Stimulated activated CD4-positive, alpha-beta T cell treated with anti-CD3 and anti-CD28 coated beads, Interleukin-4, amount 100 ng/mL, for 1 hour (primary cell): ENCODE measurements around the gene ZFP28.

Experiments
- DNase-seq: peaks from one replicate; pipeline ENCODE4 v3.0.0-alpha.2; 2020

The ZFP28 gene

GRCh38 chr19:56538761-56539263, at the start of gene ZFP28:
ZFP28 (plus strand) TSS chr19:56538948; CDS start chr19:56539019, 71 bp downstream.
- DNase-seq = no peak

- DNase-seq = no peak
Observed at GRCh38 chr19:56491399-56491798, 47.3 kb upstream of the ZFP28 start.

GRCh38 chr19:56504581-56504980, 34.2 kb upstream of the ZFP28 start:
- no peak for DNase-seq

GRCh38 chr19:56507446-56508289, 31.1 kb upstream of the ZFP28 start, which contains the start of gene ZNF471:
ZNF471 (plus strand) TSS chr19:56507855; CDS start chr19:56511572, 3,717 bp downstream.
- peak; percentile 82 for DNase-seq

GRCh38 chr19:56508290-56508778, 30.4 kb upstream of the ZFP28 start:
- DNase-seq = peak; percentile 1

GRCh38 chr19:56525214-56525860, 13.4 kb upstream of the ZFP28 start:
- DNase-seq = no peak

GRCh38 chr19:56537442-56537841, 1.3 kb upstream of the ZFP28 start:
- DNase-seq = no peak

GRCh38 chr19:56538254-56538760, 441 bp upstream of the ZFP28 start:
- peak; percentile 89 for DNase-seq

GRCh38 chr19:56543776-56544175, 5.0 kb downstream of the ZFP28 start:
- DNase-seq = no peak

- no peak for DNase-seq
Observed at GRCh38 chr19:56547535-56547934, 8.8 kb downstream of the ZFP28 start.

GRCh38 chr19:56554272-56554869, 15.6 kb downstream of the ZFP28 start:
- DNase-seq = no peak

- DNase-seq = no peak
Observed at GRCh38 chr19:56562766-56563165, 24.0 kb downstream of the ZFP28 start.

- DNase-seq = peak; percentile 45
Observed at GRCh38 chr19:56566904-56567273, 28.1 kb downstream of the ZFP28 start.

- DNase-seq = peak; percentile 88
Observed at GRCh38 chr19:56567274-56568120, 28.7 kb downstream of the ZFP28 start, which contains the start of gene ZNF470. ZNF470 (plus strand) TSS chr19:56567468; CDS start chr19:56570312, 2,844 bp downstream.

- no peak for DNase-seq
Observed at GRCh38 chr19:56572589-56572988, 33.8 kb downstream of the ZFP28 start.

GRCh38 chr19:56573914-56574313, 35.2 kb downstream of the ZFP28 start:
- no peak for DNase-seq

- no peak for DNase-seq
Observed at GRCh38 chr19:56577719-56578602, 39.2 kb downstream of the ZFP28 start.

GRCh38 chr19:56594446-56594782, 55.7 kb downstream of the ZFP28 start:
- no peak for DNase-seq

GRCh38 chr19:56594783-56595547, 56.2 kb downstream of the ZFP28 start, which contains the start of gene ZNF71:
ZNF71 (plus strand) TSS chr19:56595302; CDS start chr19:56601559, 6,257 bp downstream.
- DNase-seq = peak; percentile 91

GRCh38 chr19:56595548-56595899, 56.8 kb downstream of the ZFP28 start:
- DNase-seq = no peak
